Activated CD4-positive, alpha-beta T cell treated with anti-CD3 and anti-CD28 coated beads, Interleukin-2, amount 10 ng/mL, durations not matched to agents 24 days and 14 days (primary cell): ENCODE measurements around the gene UROD. TPM values are rescaled to one million over a fixed set of nuclear protein-coding genes. Genes with fewer than 3 reads are reported as not detected.
"Not testable (repeated sequence)": the region's sequence is repeated elsewhere in the genome, so short reads cannot be mapped to it uniquely, and the experiment has no call there.

Source experiments
- DNase-seq: peaks from one replicate; pipeline ENCODE4 v3.0.0; 2022
- H3K27ac Mint-ChIP-seq: one replicate; pipeline ENCODE4 v1.8.0; 2022; ENCODE audit warnings: mild to moderate bottlenecking, mixed read lengths
- H3K27me3 Mint-ChIP-seq: one replicate; pipeline ENCODE4 v1.8.0; 2022; ENCODE audit warnings: mixed read lengths
- H3K36me3 Mint-ChIP-seq: one replicate; pipeline ENCODE4 v1.8.0; 2022; ENCODE audit warnings: low read depth, mild to moderate bottlenecking, mixed read lengths
- H3K4me1 Mint-ChIP-seq: one replicate; pipeline ENCODE4 v1.8.0; 2021; ENCODE audit warnings: mixed read lengths
- H3K4me3 Mint-ChIP-seq: one replicate; pipeline ENCODE4 v1.8.0; 2022; ENCODE audit warnings: mild to moderate bottlenecking, moderate library complexity, mixed read lengths
- H3K9me3 Mint-ChIP-seq: one replicate; pipeline ENCODE4 v1.8.0; 2021; ENCODE audit warnings: mixed read lengths
- intact Hi-C: fragments of 100-400 bp; cut with micrococcal nuclease; formaldehyde crosslinking; loops from one replicate; pipeline ENCODE4 v1.15.1; 2023
- total RNA-seq: library from RNA; stranded (reverse); gene quantifications from 2 replicates; pipeline ENCODE4 v1.2.3, GENCODE V29; 2022

Gene UROD
- total RNA-seq, 1 donor from 2014 or later: 96.0 TPM

GRCh38 chr1:45001576-45001975 is 10.5 kb upstream of the UROD start:
- H3K27me3 Mint-ChIP-seq: not testable (repeated sequence)

GRCh38 chr1:45002650-45003645 is 9.1 kb upstream of the UROD start:
- H3K27ac Mint-ChIP-seq: no peak overlapping the region

More at GRCh38 chr1:45001576-45001975, 10.5 kb upstream of the UROD start:
- intact Hi-C loops, H3K9me3 Mint-ChIP-seq, H3K4me3 Mint-ChIP-seq, H3K27ac Mint-ChIP-seq, DNase-seq, H3K4me1 Mint-ChIP-seq: not testable (repeated sequence)
- H3K36me3 Mint-ChIP-seq: peaks cover 28% of the 10 kb centered on the region

GRCh38 chr1:45003741-45004140 is 8.3 kb upstream of the UROD start:
- no peak overlapping the region for H3K27ac Mint-ChIP-seq
- H3K27me3 Mint-ChIP-seq: no peaks in the 10 kb centered on the region
- peaks cover 9% of the 10 kb centered on the region for H3K4me1 Mint-ChIP-seq
- intact Hi-C loops: no loop called here
- H3K9me3 Mint-ChIP-seq: no peaks in the 10 kb centered on the region
- no peak for DNase-seq
- peaks cover 37% of the 10 kb centered on the region for H3K36me3 Mint-ChIP-seq
- H3K4me3 Mint-ChIP-seq: no peak overlapping the region

More at GRCh38 chr1:45002650-45003645, 9.1 kb upstream of the UROD start:
- DNase-seq: no peak
- Mint-ChIP-seq H3K9me3 (no peaks in the 10 kb centered on the region), H3K27me3 (no peaks in the 10 kb centered on the region), H3K36me3 (peaks cover 33% of the 10 kb centered on the region), H3K4me1 (peaks cover 7% of the 10 kb centered on the region), H3K4me3 (no peak overlapping the region)
- intact Hi-C loops: no loop called here

- Mint-ChIP-seq H3K4me3 (no peak overlapping the region), H3K4me1 (peaks cover 15% of the 10 kb centered on the region), H3K27ac (no peak overlapping the region), H3K36me3 (peaks cover 43% of the 10 kb centered on the region), H3K27me3 (no peaks in the 10 kb centered on the region), H3K9me3 (no peaks in the 10 kb centered on the region)
- intact Hi-C loops: no loop called here
- DNase-seq: no peak
Measured at GRCh38 chr1:45004281-45004920, 7.7 kb upstream of the UROD start.

GRCh38 chr1:45005761-45006160 is 6.3 kb upstream of the UROD start:
- no peak for DNase-seq
- intact Hi-C loops: no loop called here
- Mint-ChIP-seq H3K9me3 (no peaks in the 10 kb centered on the region), H3K27me3 (no peaks in the 10 kb centered on the region), H3K4me1 (peaks cover 22% of the 10 kb centered on the region), H3K4me3 (no peak overlapping the region), H3K27ac (no peak overlapping the region), H3K36me3 (peaks cover 44% of the 10 kb centered on the region)

- Mint-ChIP-seq H3K4me3 (no peak overlapping the region), H3K4me1 (peaks cover 27% of the 10 kb centered on the region), H3K9me3 (no peaks in the 10 kb centered on the region), H3K27ac (no peak overlapping the region), H3K27me3 (no peaks in the 10 kb centered on the region), H3K36me3 (peaks cover 38% of the 10 kb centered on the region)
- DNase-seq: no peak
- intact Hi-C loops: no loop called here
Measured at GRCh38 chr1:45007311-45007710, 4.7 kb upstream of the UROD start.

- intact Hi-C loops: no loop called here
- no peaks in the 10 kb centered on the region for H3K9me3 Mint-ChIP-seq
- H3K27me3 Mint-ChIP-seq: no peaks in the 10 kb centered on the region
- no peak overlapping the region for H3K4me3 Mint-ChIP-seq
- no peak for DNase-seq
- H3K27ac Mint-ChIP-seq: no peak overlapping the region
- H3K36me3 Mint-ChIP-seq: peaks cover 34% of the 10 kb centered on the region
- H3K4me1 Mint-ChIP-seq: peaks cover 33% of the 10 kb centered on the region
Measured at GRCh38 chr1:45008076-45008475, 4.0 kb upstream of the UROD start.

- H3K9me3 Mint-ChIP-seq: no peaks in the 10 kb centered on the region
- intact Hi-C loops: no loop called here
- no peak overlapping the region for H3K4me3 Mint-ChIP-seq
- H3K36me3 Mint-ChIP-seq: peaks cover 33% of the 10 kb centered on the region
- no peaks in the 10 kb centered on the region for H3K27me3 Mint-ChIP-seq
- no peak overlapping the region for H3K27ac Mint-ChIP-seq
- DNase-seq: no peak
- peaks cover 37% of the 10 kb centered on the region for H3K4me1 Mint-ChIP-seq
Measured at GRCh38 chr1:45008516-45008915, 3.5 kb upstream of the UROD start.

GRCh38 chr1:45009296-45009865 is 2.7 kb upstream of the UROD start:
- intact Hi-C loops: no loop called here
- no peak overlapping the region for H3K27ac Mint-ChIP-seq
- H3K4me3 Mint-ChIP-seq: peak overlapping the region; percentile 85
- no peaks in the 10 kb centered on the region for H3K9me3 Mint-ChIP-seq
- no peak for DNase-seq
- no peaks in the 10 kb centered on the region for H3K27me3 Mint-ChIP-seq
- peaks cover 45% of the 10 kb centered on the region for H3K4me1 Mint-ChIP-seq
- H3K36me3 Mint-ChIP-seq: peaks cover 32% of the 10 kb centered on the region

- intact Hi-C loops: loop anchor here (2.0 to 5.0 kb wide), 4 partner anchors 173 to 575 kb away; partner anchors contain the start of genes BEST4 and NASP
- no peaks in the 10 kb centered on the region for H3K9me3 Mint-ChIP-seq
- peaks cover 30% of the 10 kb centered on the region for H3K36me3 Mint-ChIP-seq
- peak overlapping the region; percentile 79 for H3K27ac Mint-ChIP-seq
- no peaks in the 10 kb centered on the region for H3K27me3 Mint-ChIP-seq
- H3K4me1 Mint-ChIP-seq: peaks cover 52% of the 10 kb centered on the region
- peak overlapping the region; percentile 85 for H3K4me3 Mint-ChIP-seq
- peak; percentile 75 for DNase-seq
Measured at GRCh38 chr1:45009956-45010854, 1.8 kb upstream of the UROD start.

- Mint-ChIP-seq H3K27ac (peak within 1 kb of the TSS; percentile 91), H3K27me3 (no peaks in the 10 kb centered on the region), H3K4me1 (peaks cover 52% of the 10 kb centered on the region), H3K9me3 (no peaks in the 10 kb centered on the region), H3K36me3 (peaks cover 29% of the 10 kb centered on the region), H3K4me3 (peak within 1 kb of the TSS; percentile 85)
- DNase-seq: peak; percentile 94
- intact Hi-C loops: loop anchor here (2.0 to 5.0 kb wide), 4 partner anchors 174 to 574 kb away; partner anchors contain the start of genes BEST4 and NASP
Measured at GRCh38 chr1:45010855-45011811, 921 bp upstream of the UROD start, which contains the start of gene HECTD3. TSS of gene HECTD3 (minus strand) at chr1:45011324. CDS start at chr1:45011257, 67 bp downstream.

GRCh38 chr1:45012639-45013278 is 705 bp downstream of the UROD start:
- intact Hi-C loops: loop anchor here (1.0 to 5.0 kb wide), 8 partner anchors 26 to 479 kb away; partner anchors contain the start of genes BEST4, EIF2B3, MUTYH and RNU5D-1
- Mint-ChIP-seq H3K9me3 (no peaks in the 10 kb centered on the region), H3K4me3 (peak overlapping the region; percentile 85), H3K27me3 (no peaks in the 10 kb centered on the region), H3K27ac (peak overlapping the region; percentile 91), H3K36me3 (peaks cover 26% of the 10 kb centered on the region), H3K4me1 (peaks cover 52% of the 10 kb centered on the region)
- DNase-seq: peak; percentile 81
